ENCODE results near the gene NGEF. TPM values are rescaled to one million over a fixed set of nuclear protein-coding genes. Genes with fewer than 3 reads are reported as not detected.

NGEF gene
- total RNA-seq, 1 experiment from 2014 or later: 0.75 TPM

- DNase-seq (ENCODE audit: low spot score): no peak
- in situ Hi-C loops (cut with HindIII; ENCODE audit: low sequenced_read_pairs): no loop called here
Measured at GRCh38 chr2:233047206-233047605, 34.1 kb upstream of the NGEF start.

GRCh38 chr2:233044974-233045605 is 32.0 kb upstream of the NGEF start:
- in situ Hi-C loops (cut with HindIII; ENCODE audit: low sequenced_read_pairs): no loop called here
- DNase-seq (ENCODE audit: low spot score): no peak

- in situ Hi-C loops (cut with HindIII; ENCODE audit: low sequenced_read_pairs): no loop called here
- no peak for DNase-seq (ENCODE audit: low spot score)
Measured at GRCh38 chr2:233042549-233042948, 29.5 kb upstream of the NGEF start.

GRCh38 chr2:233041722-233042323 is 28.8 kb upstream of the NGEF start:
- in situ Hi-C loops (cut with HindIII; ENCODE audit: low sequenced_read_pairs): no loop called here
- DNase-seq (ENCODE audit: low spot score): no peak

GRCh38 chr2:233040571-233040970 is 27.5 kb upstream of the NGEF start:
- in situ Hi-C loops (cut with HindIII; ENCODE audit: low sequenced_read_pairs): no loop called here
- DNase-seq (ENCODE audit: low spot score): no peak

GRCh38 chr2:233039846-233040530 is 26.9 kb upstream of the NGEF start:
- in situ Hi-C loops (cut with HindIII; ENCODE audit: low sequenced_read_pairs): no loop called here
- no peak for DNase-seq (ENCODE audit: low spot score)

- DNase-seq (ENCODE audit: low spot score): no peak
- in situ Hi-C loops (cut with HindIII; ENCODE audit: low sequenced_read_pairs): no loop called here
Measured at GRCh38 chr2:233039212-233039845, 26.3 kb upstream of the NGEF start.

- no peak for DNase-seq (ENCODE audit: low spot score)
- in situ Hi-C loops (cut with HindIII; ENCODE audit: low sequenced_read_pairs): no loop called here
Measured at GRCh38 chr2:233037078-233037477, 24.0 kb upstream of the NGEF start.

- no peak for DNase-seq (ENCODE audit: low spot score)
- in situ Hi-C loops (cut with HindIII; ENCODE audit: low sequenced_read_pairs): no loop called here
Measured at GRCh38 chr2:233036162-233036838, 23.2 kb upstream of the NGEF start.

GRCh38 chr2:233035426-233036161 is 22.5 kb upstream of the NGEF start:
- DNase-seq (ENCODE audit: low spot score): no peak
- in situ Hi-C loops (cut with HindIII; ENCODE audit: low sequenced_read_pairs): no loop called here

GRCh38 chr2:233034091-233034882 is 21.2 kb upstream of the NGEF start:
- in situ Hi-C loops (cut with HindIII; ENCODE audit: low sequenced_read_pairs): no loop called here
- DNase-seq (ENCODE audit: low spot score): no peak

GRCh38 chr2:233033672-233034071 is 20.6 kb upstream of the NGEF start:
- no peak for DNase-seq (ENCODE audit: low spot score)
- in situ Hi-C loops (cut with HindIII; ENCODE audit: low sequenced_read_pairs): no loop called here

GRCh38 chr2:233032551-233033320 is 19.7 kb upstream of the NGEF start, which contains the start of gene NEU2:
TSS of gene NEU2 (plus strand) at chr2:233032672. CDS start at chr2:233032672, 0 bp downstream.
- in situ Hi-C loops (cut with HindIII; ENCODE audit: low sequenced_read_pairs): no loop called here

GRCh38 chr2:233031556-233032500 is 18.8 kb upstream of the NGEF start:
- in situ Hi-C loops (cut with HindIII; ENCODE audit: low sequenced_read_pairs): no loop called here
- DNase-seq (ENCODE audit: low spot score): no peak

More at GRCh38 chr2:233032551-233033320, 19.7 kb upstream of the NGEF start, which contains the start of gene NEU2:
- no peak for DNase-seq (ENCODE audit: low spot score)

- in situ Hi-C loops (cut with HindIII; ENCODE audit: low sequenced_read_pairs): no loop called here
- no peak for DNase-seq (ENCODE audit: low spot score)
Measured at GRCh38 chr2:233029321-233029720, 16.3 kb upstream of the NGEF start.

- in situ Hi-C loops (cut with HindIII; ENCODE audit: low sequenced_read_pairs): no loop called here
- no peak for DNase-seq (ENCODE audit: low spot score)
Measured at GRCh38 chr2:233026198-233026813, 13.2 kb upstream of the NGEF start.
